HG03439 (cell line): ENCODE measurements around the gene NHLH2.

ENCODE experiments used
- ATAC-seq: cut with Tn5 transposase; IDR thresholded peaks from one replicate; pipeline ENCODE4 v1.9.1; 2021; ENCODE audit warnings: mild to moderate bottlenecking, moderate library complexity; ENCODE audit not compliant: unreplicated experiment

The NHLH2 gene

GRCh38 chr1:115805597-115805996 is 35.3 kb downstream of the NHLH2 start:
- no peak for ATAC-seq

GRCh38 chr1:115802416-115802815 is 38.5 kb downstream of the NHLH2 start:
- no peak for ATAC-seq

- no peak for ATAC-seq
Observed at GRCh38 chr1:115797486-115797885, 43.4 kb downstream of the NHLH2 start.

- ATAC-seq: no peak
Observed at GRCh38 chr1:115796897-115797296, 44.0 kb downstream of the NHLH2 start.

GRCh38 chr1:115796036-115796435 is 44.9 kb downstream of the NHLH2 start:
- no peak for ATAC-seq

- no peak for ATAC-seq
Observed at GRCh38 chr1:115794976-115795639, 45.8 kb downstream of the NHLH2 start.

- no peak for ATAC-seq
Observed at GRCh38 chr1:115793162-115793561, 47.8 kb downstream of the NHLH2 start.

GRCh38 chr1:115791816-115792215 is 49.1 kb downstream of the NHLH2 start:
- ATAC-seq: no peak

- no peak for ATAC-seq
Observed at GRCh38 chr1:115790846-115791245, 50.1 kb downstream of the NHLH2 start.

GRCh38 chr1:115790356-115790755 is 50.6 kb downstream of the NHLH2 start:
- ATAC-seq: no peak
